H9 (cell line): ENCODE results near the gene MYOCD. TPM values are rescaled to one million over a fixed set of nuclear protein-coding genes. Genes with fewer than 3 reads are reported as not detected.
A peak's percentile ranks its signal among the peaks of the same experiment; 100 is the strongest.

Source experiments
- DNase-seq: peaks from one replicate; pipeline ENCODE4 v3.0.0-alpha.2; 2017
- H2AFZ ChIP-seq: one replicate; pipeline ENCODE4 v1.6.1; 2013; ENCODE audit warnings: mild to moderate bottlenecking, low read length, control low read depth, moderate library complexity
- H2AK5ac ChIP-seq: 2 replicates; pipeline ENCODE4 v1.6.1; 2013; ENCODE audit warnings: low read length, control low read depth, mixed read lengths; ENCODE audit not compliant: insufficient read length
- H2BK120ac ChIP-seq: one replicate; pipeline ENCODE4 v1.6.1; 2013; ENCODE audit warnings: low read depth, mild to moderate bottlenecking, low read length, control low read depth, inconsistent platforms; ENCODE audit not compliant: poor library complexity, severe bottlenecking
- H2BK12ac ChIP-seq: 2 replicates; pipeline ENCODE4 v1.6.1; 2013; ENCODE audit warnings: low read length, control low read depth, mixed read lengths, low read depth; ENCODE audit not compliant: insufficient read length
- H2BK15ac ChIP-seq: 2 replicates; pipeline ENCODE4 v1.6.1; 2013; ENCODE audit warnings: low read depth, low read length, control low read depth
- H2BK20ac ChIP-seq: one replicate; pipeline ENCODE4 v1.6.1; 2013; ENCODE audit warnings: low read depth, mild to moderate bottlenecking, low read length, control low read depth, inconsistent platforms; ENCODE audit not compliant: poor library complexity, severe bottlenecking
- H2BK5ac ChIP-seq: 2 replicates; pipeline ENCODE4 v1.6.1; 2013; ENCODE audit warnings: low read length, control low read depth, mixed read lengths; ENCODE audit not compliant: insufficient read length
- H3K14ac ChIP-seq: 2 replicates; pipeline ENCODE4 v1.6.1; 2013; ENCODE audit warnings: low read length, control low read depth; ENCODE audit not compliant: insufficient read depth
- H3K18ac ChIP-seq: 2 replicates; pipeline ENCODE4 v1.6.1; 2013; ENCODE audit warnings: low read depth, mild to moderate bottlenecking, mixed read lengths, low read length, control low read depth; ENCODE audit not compliant: insufficient read length
- H3K23ac ChIP-seq: 2 replicates; pipeline ENCODE4 v1.6.1; 2013; ENCODE audit warnings: low read length, control low read depth, mixed read lengths, low read depth; ENCODE audit not compliant: insufficient read length
- H3K23me2 ChIP-seq: 2 replicates; pipeline ENCODE4 v1.6.1; 2013; ENCODE audit warnings: low read depth, mild to moderate bottlenecking, mixed read lengths, low read length, control low read depth; ENCODE audit not compliant: insufficient read length, poor library complexity, severe bottlenecking
- H3K27ac ChIP-seq: 2 replicates; pipeline ENCODE4 v1.5.1; 2013; ENCODE audit warnings: low read length, control low read depth, mixed read lengths, low read depth; ENCODE audit not compliant: insufficient read length
- H3K27me3 ChIP-seq: 2 replicates; pipeline ENCODE4 v1.6.1; 2013; ENCODE audit warnings: low read length, control low read depth, inconsistent platforms; ENCODE audit not compliant: insufficient read depth
- H3K4ac ChIP-seq: 2 replicates; pipeline ENCODE4 v1.6.1; 2013; ENCODE audit warnings: low read depth, mild to moderate bottlenecking, control low read depth, inconsistent platforms, low read length, moderate library complexity
- H3K4me1 ChIP-seq: 2 replicates; pipeline ENCODE4 v1.6.1; 2013; ENCODE audit warnings: low read length, control low read depth, inconsistent platforms; ENCODE audit not compliant: insufficient read depth
- H3K4me2 ChIP-seq: 2 replicates; pipeline ENCODE4 v1.6.1; 2013; ENCODE audit warnings: low read length, control low read depth, mixed read lengths; ENCODE audit not compliant: insufficient read length, insufficient read depth
- H3K56ac ChIP-seq: 2 replicates; pipeline ENCODE4 v1.6.1; 2013; ENCODE audit warnings: low read depth, mild to moderate bottlenecking, mixed read lengths, low read length, control low read depth; ENCODE audit not compliant: insufficient read length
- H3K79me1 ChIP-seq: 2 replicates; pipeline ENCODE4 v1.6.1; 2013; ENCODE audit warnings: low read depth, mild to moderate bottlenecking, moderate library complexity, low read length, control low read depth, inconsistent platforms; ENCODE audit not compliant: insufficient read depth, poor library complexity, severe bottlenecking
- H3K79me2 ChIP-seq: 2 replicates; pipeline ENCODE4 v1.6.1; 2013; ENCODE audit warnings: low read length, control low read depth, inconsistent platforms; ENCODE audit not compliant: insufficient read depth
- H3K9ac ChIP-seq: 2 replicates; pipeline ENCODE4 v1.6.1; 2013; ENCODE audit warnings: low read length, control low read depth, mixed read lengths; ENCODE audit not compliant: insufficient read length; ENCODE audit errors: extremely low read depth
- H3K9me3 ChIP-seq: one replicate; pipeline ENCODE4 v1.6.1; 2013; ENCODE audit warnings: low read depth, low read length, inconsistent platforms; ENCODE audit not compliant: control insufficient read depth
- H3T11ph ChIP-seq: one replicate; pipeline ENCODE4 v1.6.1; 2013; ENCODE audit warnings: mild to moderate bottlenecking, low read length, control low read depth, inconsistent platforms
- H4K20me1 ChIP-seq: one replicate; pipeline ENCODE4 v1.6.1; 2013; ENCODE audit not compliant: control insufficient read depth, insufficient read length, insufficient read depth
- H4K5ac ChIP-seq: 2 replicates; pipeline ENCODE4 v1.6.1; 2013; ENCODE audit warnings: low read depth, mild to moderate bottlenecking, mixed read lengths, low read length, control low read depth; ENCODE audit not compliant: insufficient read length
- H4K8ac ChIP-seq: replicated peaks from 2 replicates; pipeline ENCODE4 v1.6.1; 2013; ENCODE audit warnings: low read length, control low read depth, mixed read lengths, low read depth; ENCODE audit not compliant: insufficient read length
- H4K91ac ChIP-seq: 2 replicates; pipeline ENCODE4 v1.6.1; 2013; ENCODE audit warnings: low read depth, mild to moderate bottlenecking, moderate library complexity, mixed read lengths, low read length, control low read depth; ENCODE audit not compliant: insufficient read length
- H3K27ac Mint-ChIP-seq, 3 experiments: 2 replicates in 2 of 3; 3 replicates in 1 of 3; pipeline ENCODE4 v1.8.0; 2020 to 2021; ENCODE audit warnings: mixed read lengths in 3 of 3, mild to moderate bottlenecking in 1 of 3, moderate library complexity in 1 of 3
- H3K27me3 Mint-ChIP-seq: 2 replicates; pipeline ENCODE4 v1.8.0; 2021; ENCODE audit warnings: low read depth, mild to moderate bottlenecking, moderate library complexity, mixed read lengths
- H3K36me3 Mint-ChIP-seq, 3 experiments: 2 replicates in 2 of 3; 3 replicates in 1 of 3; pipeline ENCODE4 v1.8.0; 2020 to 2021; ENCODE audit warnings: low read depth in 3 of 3, mixed read lengths in 3 of 3; ENCODE audit not compliant: insufficient read depth in 1 of 3
- H3K4me1 Mint-ChIP-seq, 2 experiments: 2 replicates each; pipeline ENCODE4 v1.8.0; 2020; ENCODE audit warnings: mixed read lengths in 2 of 2
- H3K4me3 Mint-ChIP-seq, 2 experiments: 2 replicates in 1 of 2; 3 replicates in 1 of 2; pipeline ENCODE4 v1.8.0; 2020 to 2021; ENCODE audit warnings: mild to moderate bottlenecking in 2 of 2, mixed read lengths in 2 of 2, moderate library complexity in 1 of 2
- H3K9me3 Mint-ChIP-seq, 2 experiments: 2 replicates in 1 of 2; 3 replicates in 1 of 2; pipeline ENCODE4 v1.8.0; 2020; ENCODE audit warnings: mild to moderate bottlenecking in 2 of 2, mixed read lengths in 2 of 2, moderate library complexity in 1 of 2
- WGBS: extraction: QIAGEN DNeasy Blood & Tissue Kit; methylation state at CpG from one replicate; pipeline ENCODE4 v1.1.7; 2013; ENCODE audit warnings: missing lambda C conversion rate, low lambda C conversion rate, mixed read lengths; ENCODE audit not compliant: insufficient read length; ENCODE audit errors: extremely low coverage; 5-methylcytosine and 5-hydroxymethylcytosine counted together
- total RNA-seq: library from RNA; stranded (reverse); gene quantifications from 2 replicates; pipeline ENCODE4 v1.2.1, GENCODE V29; 2021
- TF ChIP-seq, protein P1 (sequence below): fragments of 200-600 bp; sonication (generic); conservative IDR thresholded peaks from 3 replicates; pipeline ENCODE4 v1.8.0; 2021; ENCODE audit warnings: antibody characterized with exemption, mild to moderate bottlenecking

Gene MYOCD
- total RNA-seq, 1 experiment from 2014 or later = 0.17 TPM

DNA sequence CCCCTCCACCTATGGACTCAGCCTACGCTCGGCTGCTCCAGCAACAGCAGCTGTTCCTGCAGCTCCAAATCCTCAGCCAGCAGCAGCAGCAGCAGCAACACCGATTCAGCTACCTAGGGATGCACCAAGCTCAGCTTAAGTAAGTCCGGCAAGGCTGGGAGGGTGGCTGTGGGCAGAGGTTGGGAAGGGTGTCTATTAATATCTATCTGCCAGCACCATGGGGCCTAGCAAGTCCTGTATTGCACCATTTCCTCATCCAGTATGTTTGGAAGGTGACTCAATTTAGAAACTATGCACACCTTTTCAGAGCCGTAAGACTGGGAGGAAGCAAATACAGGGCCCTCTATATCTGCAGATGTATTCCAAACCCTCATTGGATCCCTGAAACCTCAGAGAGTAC is 78.6 kb downstream of the MYOCD start:
- no CpG with 5 or more reads among the region's 5 CpGs for WGBS
- H4K91ac ChIP-seq = no peak overlapping the region

More for the DNA sequence above, 78.6 kb downstream of the MYOCD start:
- TF ChIP-seq, protein P1, sequence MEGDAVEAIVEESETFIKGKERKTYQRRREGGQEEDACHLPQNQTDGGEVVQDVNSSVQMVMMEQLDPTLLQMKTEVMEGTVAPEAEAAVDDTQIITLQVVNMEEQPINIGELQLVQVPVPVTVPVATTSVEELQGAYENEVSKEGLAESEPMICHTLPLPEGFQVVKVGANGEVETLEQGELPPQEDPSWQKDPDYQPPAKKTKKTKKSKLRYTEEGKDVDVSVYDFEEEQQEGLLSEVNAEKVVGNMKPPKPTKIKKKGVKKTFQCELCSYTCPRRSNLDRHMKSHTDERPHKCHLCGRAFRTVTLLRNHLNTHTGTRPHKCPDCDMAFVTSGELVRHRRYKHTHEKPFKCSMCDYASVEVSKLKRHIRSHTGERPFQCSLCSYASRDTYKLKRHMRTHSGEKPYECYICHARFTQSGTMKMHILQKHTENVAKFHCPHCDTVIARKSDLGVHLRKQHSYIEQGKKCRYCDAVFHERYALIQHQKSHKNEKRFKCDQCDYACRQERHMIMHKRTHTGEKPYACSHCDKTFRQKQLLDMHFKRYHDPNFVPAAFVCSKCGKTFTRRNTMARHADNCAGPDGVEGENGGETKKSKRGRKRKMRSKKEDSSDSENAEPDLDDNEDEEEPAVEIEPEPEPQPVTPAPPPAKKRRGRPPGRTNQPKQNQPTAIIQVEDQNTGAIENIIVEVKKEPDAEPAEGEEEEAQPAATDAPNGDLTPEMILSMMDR = no peak
- Histone ChIP-seq H2BK20ac (no peak overlapping the region), H3K4ac (no peak overlapping the region), H3K23ac (no peak overlapping the region), H2BK120ac (no peak overlapping the region), H4K5ac (no peak overlapping the region), H3K9ac (no peak overlapping the region), H2BK15ac (no peak overlapping the region), H3K56ac (no peak overlapping the region), H2AFZ (no peak overlapping the region), H2BK12ac (no peak overlapping the region), H3K27ac (no peak overlapping the region), H3K18ac (no peak overlapping the region), H3K23me2 (peaks cover 2% of the 10 kb centered on the region), H2AK5ac (no peak overlapping the region), H3K4me1 (no peaks in the 10 kb centered on the region; the same call in 1 of the 2 replicates), H4K20me1 (no peaks in the 10 kb centered on the region), H4K8ac (no peak overlapping the region), H2BK5ac (no peak overlapping the region), H3K27me3 (no peaks in the 10 kb centered on the region), H3K4me2 (no peak overlapping the region), H3K9me3 (no peaks in the 10 kb centered on the region), H3K14ac (no peak overlapping the region), H3T11ph (no peak overlapping the region), H3K79me2 (no peaks in the 10 kb centered on the region), H3K79me1 (no peaks in the 10 kb centered on the region)
- H3K27me3 Mint-ChIP-seq = no peaks in the 10 kb centered on the region
- H3K4me3 Mint-ChIP-seq = no peak overlapping the region
- H3K36me3 Mint-ChIP-seq = no peaks in the 10 kb centered on the region
- no peaks in the 10 kb centered on the region for H3K9me3 Mint-ChIP-seq
- peak; percentile 36 for DNase-seq
- peaks cover 5 to 11% of the 10 kb centered on the region in 2 experiments for H3K4me1 Mint-ChIP-seq
- no peak overlapping the region for H3K27ac Mint-ChIP-seq
